Measurements from ENCODE around the gene ARHGAP24.
A peak's percentile ranks its signal among the peaks of the same experiment; 100 is the strongest.
"Not testable (repeated sequence)": the region's sequence is repeated elsewhere in the genome, so short reads cannot be mapped to it uniquely, and the experiment has no call there.

Gene ARHGAP24

GRCh38 chr4:85970535-85970934 is 495.6 kb downstream of the ARHGAP24 start:
- DNase-seq: no peak

- DNase-seq: no peak
These were observed 504.3 kb downstream of the ARHGAP24 start for GRCh38 chr4:85979276-85979675.

- DNase-seq: no peak
These were observed 511.3 kb downstream of the ARHGAP24 start for GRCh38 chr4:85986266-85986665.

GRCh38 chr4:85993641-85994040 is 518.7 kb downstream of the ARHGAP24 start:
- DNase-seq: no peak

- no peak for DNase-seq
These were observed 519.6 kb downstream of the ARHGAP24 start for GRCh38 chr4:85994576-85994975.

GRCh38 chr4:85995361-85995760 is 520.4 kb downstream of the ARHGAP24 start:
- DNase-seq: no peak

- DNase-seq: no peak
These were observed 526.6 kb downstream of the ARHGAP24 start for GRCh38 chr4:86001591-86001990.

- no peak for DNase-seq
These were observed 529.1 kb downstream of the ARHGAP24 start for GRCh38 chr4:86004030-86004429.

- no peak for DNase-seq
These were observed 531.1 kb downstream of the ARHGAP24 start for GRCh38 chr4:86006057-86006456.

GRCh38 chr4:86007042-86007441 is 532.1 kb downstream of the ARHGAP24 start:
- no peak for DNase-seq

GRCh38 chr4:86011117-86011516 is 536.2 kb downstream of the ARHGAP24 start:
- no peak for DNase-seq

- no peak for DNase-seq
These were observed 538.7 kb downstream of the ARHGAP24 start for GRCh38 chr4:86013621-86014020.

- peak; percentile 14 for DNase-seq
These were observed 539.6 kb downstream of the ARHGAP24 start for GRCh38 chr4:86014599-86014998.

- DNase-seq: no peak
These were observed 540.7 kb downstream of the ARHGAP24 start for GRCh38 chr4:86015412-86016350.

GRCh38 chr4:86019362-86019761 is 544.4 kb downstream of the ARHGAP24 start:
- no peak for DNase-seq

GRCh38 chr4:86019906-86020305 is 545.0 kb downstream of the ARHGAP24 start:
- no peak for DNase-seq

- not testable (repeated sequence) for DNase-seq
These were observed 546.7 kb downstream of the ARHGAP24 start for GRCh38 chr4:86021671-86022070.

GRCh38 chr4:86026720-86027119 is 551.8 kb downstream of the ARHGAP24 start:
- DNase-seq: no peak

GRCh38 chr4:86031927-86032326 is 557.0 kb downstream of the ARHGAP24 start:
- no peak for DNase-seq

GRCh38 chr4:86032476-86033022 is 557.6 kb downstream of the ARHGAP24 start:
- DNase-seq: no peak

- DNase-seq: no peak
These were observed 558.2 kb downstream of the ARHGAP24 start for GRCh38 chr4:86033171-86033570.

GRCh38 chr4:86034616-86035015 is 559.7 kb downstream of the ARHGAP24 start:
- no peak for DNase-seq

- no peak for DNase-seq
These were observed 560.7 kb downstream of the ARHGAP24 start for GRCh38 chr4:86035688-86036087.

- DNase-seq: no peak
These were observed 561.8 kb downstream of the ARHGAP24 start for GRCh38 chr4:86036736-86037135.
